Osteocyte (in vitro differentiated cells): ENCODE results near the gene VANGL1. TPM values are rescaled to one million over a fixed set of nuclear protein-coding genes. Genes with fewer than 3 reads are reported as not detected.
A peak's percentile ranks its signal among the peaks of the same experiment; 100 is the strongest.

ENCODE experiments used
- DNase-seq: peaks from one replicate; pipeline ENCODE4 v3.0.0; 2021; ENCODE audit warnings: mixed read lengths; ENCODE audit not compliant: unreplicated experiment; ENCODE audit errors: extremely low spot score
- H3K27ac Mint-ChIP-seq: one replicate; pipeline ENCODE4 v1.8.0; 2021; ENCODE audit warnings: mild to moderate bottlenecking, mixed read lengths; ENCODE audit not compliant: unreplicated experiment
- H3K27me3 Mint-ChIP-seq: one replicate; pipeline ENCODE4 v1.8.0; 2021; ENCODE audit warnings: mixed read lengths; ENCODE audit not compliant: unreplicated experiment
- H3K36me3 Mint-ChIP-seq: one replicate; pipeline ENCODE4 v1.8.0; 2021; ENCODE audit warnings: mixed read lengths; ENCODE audit not compliant: unreplicated experiment
- H3K4me1 Mint-ChIP-seq: one replicate; pipeline ENCODE4 v1.8.0; 2021; ENCODE audit warnings: mixed read lengths; ENCODE audit not compliant: unreplicated experiment
- H3K4me3 Mint-ChIP-seq: one replicate; pipeline ENCODE4 v1.8.0; 2021; ENCODE audit warnings: mild to moderate bottlenecking, moderate library complexity, mixed read lengths; ENCODE audit not compliant: unreplicated experiment
- H3K9me3 Mint-ChIP-seq: one replicate; pipeline ENCODE4 v1.8.0; 2021; ENCODE audit warnings: mixed read lengths; ENCODE audit not compliant: unreplicated experiment
- CTCF ChIP-seq: fragments of 200-600 bp; sonication (generic); IDR thresholded peaks from 2 replicates; pipeline ENCODE4 v1.5.0; 2021; ENCODE audit warnings: antibody characterized with exemption, mild to moderate bottlenecking, moderate library complexity
- total RNA-seq: library from RNA; stranded (reverse); gene quantifications from 2 replicates; pipeline ENCODE4 v1.2.1, GENCODE V29; 2021

The VANGL1 gene
- total RNA-seq, 1 donor from 2014 or later: 16.2 TPM

GRCh38 chr1:115595279-115596079 lies 46.3 kb upstream of the VANGL1 start:
- TF ChIP-seq CTCF: peak; percentile 98
- Mint-ChIP-seq H3K36me3 (peaks cover 1% of the 10 kb centered on the region), H3K4me3 (no peak overlapping the region), H3K27ac (no peak overlapping the region), H3K4me1 (peaks cover 8% of the 10 kb centered on the region), H3K9me3 (peaks cover 6% of the 10 kb centered on the region), H3K27me3 (no peaks in the 10 kb centered on the region)
- peak; percentile 97 for DNase-seq

- peaks cover 2% of the 10 kb centered on the region for H3K27me3 Mint-ChIP-seq
- H3K4me3 Mint-ChIP-seq: no peak overlapping the region
- no peak overlapping the region for H3K27ac Mint-ChIP-seq
- peaks cover 1% of the 10 kb centered on the region for H3K36me3 Mint-ChIP-seq
- H3K4me1 Mint-ChIP-seq: peaks cover 8% of the 10 kb centered on the region
- H3K9me3 Mint-ChIP-seq: peaks cover 6% of the 10 kb centered on the region
- no peak for DNase-seq
- TF ChIP-seq CTCF: peak; percentile 11
Measured at GRCh38 chr1:115596080-115596780, 45.5 kb upstream of the VANGL1 start.

GRCh38 chr1:115604508-115604907 lies 37.3 kb upstream of the VANGL1 start:
- no peaks in the 10 kb centered on the region for H3K36me3 Mint-ChIP-seq
- peaks cover 36% of the 10 kb centered on the region for H3K27me3 Mint-ChIP-seq
- no peak for TF ChIP-seq CTCF
- DNase-seq: no peak
- peaks cover 6% of the 10 kb centered on the region for H3K9me3 Mint-ChIP-seq
- H3K27ac Mint-ChIP-seq: no peak overlapping the region
- H3K4me1 Mint-ChIP-seq: no peaks in the 10 kb centered on the region
- no peak overlapping the region for H3K4me3 Mint-ChIP-seq

- Mint-ChIP-seq H3K27me3 (peaks cover 46% of the 10 kb centered on the region), H3K27ac (no peak overlapping the region), H3K4me3 (no peak overlapping the region), H3K9me3 (peaks cover 6% of the 10 kb centered on the region), H3K36me3 (no peaks in the 10 kb centered on the region), H3K4me1 (no peaks in the 10 kb centered on the region)
- no peak for TF ChIP-seq CTCF
- no peak for DNase-seq
Measured at GRCh38 chr1:115606305-115606704, 35.5 kb upstream of the VANGL1 start.

GRCh38 chr1:115609021-115609420 lies 32.7 kb upstream of the VANGL1 start:
- H3K4me3 Mint-ChIP-seq: no peak overlapping the region
- H3K9me3 Mint-ChIP-seq: peaks cover 4% of the 10 kb centered on the region
- peaks cover 71% of the 10 kb centered on the region for H3K27me3 Mint-ChIP-seq
- no peak overlapping the region for H3K27ac Mint-ChIP-seq
- peak; percentile 23 for DNase-seq
- no peak for TF ChIP-seq CTCF
- no peaks in the 10 kb centered on the region for H3K4me1 Mint-ChIP-seq
- H3K36me3 Mint-ChIP-seq: no peaks in the 10 kb centered on the region
